Tibial nerve (tissue), 4 donors: Measurements from ENCODE around the gene TTC33.

ENCODE experiments used
- CTCF ChIP-seq, 5 experiments: fragments of 200-600 bp in 3 of 5; fragments of 450-650 bp in 2 of 5; sonication (generic) in 3 of 5; IDR thresholded peaks; one replicate each; pipeline ENCODE4 v1.5.1; 2016 to 2019; ENCODE audit warnings: antibody characterized with exemption in 5 of 5, mild to moderate bottlenecking in 3 of 5, moderate library complexity in 2 of 5
- EP300 ChIP-seq, 2 donors: sonication (generic); formaldehyde crosslinking; IDR thresholded peaks; one replicate each; pipeline ENCODE4 v1.6.1; 2017; ENCODE audit warnings: antibody characterized with exemption in 2 of 2, mild to moderate bottlenecking in 1 of 2
- POLR2A ChIP-seq, 2 donors: fragments of 450-650 bp; IDR thresholded peaks; one replicate each; pipeline ENCODE4 v1.6.1; 2017; ENCODE audit warnings: antibody characterized with exemption in 2 of 2, mild to moderate bottlenecking in 2 of 2, moderate library complexity in 2 of 2

GRCh38 chr5:40499007-40499406 is 256.8 kb downstream of the TTC33 start:
- TF ChIP-seq CTCF (IDR thresholded peaks at IDR 0.05) (no peak), POLR2A (IDR thresholded peaks at IDR 0.05) (no peak), EP300 (IDR thresholded peaks at IDR 0.05) (no peak)
